Measurements from ENCODE around the gene RABEP1. TPM values are rescaled to one million over a fixed set of nuclear protein-coding genes. Genes with fewer than 3 reads are reported as not detected.

RABEP1 gene
- total RNA-seq, 1 experiment from 2014 or later = 53.0 TPM

DNA sequence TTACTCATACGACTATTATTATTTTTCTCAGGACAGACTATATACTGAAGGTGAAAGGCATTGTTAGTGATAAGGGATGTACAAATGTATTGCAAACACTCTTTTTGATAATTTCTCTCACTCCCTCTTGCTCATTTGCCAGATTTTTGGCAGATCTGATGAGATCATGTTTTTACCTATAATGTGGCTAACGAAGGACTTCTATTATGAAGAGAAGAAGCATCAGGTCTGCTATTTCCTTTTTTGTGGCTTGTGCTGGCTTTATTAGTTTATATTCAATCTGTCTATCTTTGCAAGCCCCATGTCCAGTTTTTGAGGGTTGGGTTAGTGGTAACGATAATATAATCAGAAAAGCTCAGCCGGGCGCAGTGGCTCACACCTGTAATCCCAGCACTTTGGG, 25.0 kb upstream of the RABEP1 start:
- H3K9me2 ChIP-seq (ENCODE audit: insufficient read depth) = no peaks in the 10 kb centered on the region
- intact Hi-C loops (cut with micrococcal nuclease; ENCODE audit: unreplicated experiment) = no loop called here
- H3K4me3 ChIP-seq = no peak overlapping the region
- no peaks in the 10 kb centered on the region for H3K36me3 ChIP-seq (ENCODE audit: low read depth)
- TF ChIP-seq, protein P1, sequence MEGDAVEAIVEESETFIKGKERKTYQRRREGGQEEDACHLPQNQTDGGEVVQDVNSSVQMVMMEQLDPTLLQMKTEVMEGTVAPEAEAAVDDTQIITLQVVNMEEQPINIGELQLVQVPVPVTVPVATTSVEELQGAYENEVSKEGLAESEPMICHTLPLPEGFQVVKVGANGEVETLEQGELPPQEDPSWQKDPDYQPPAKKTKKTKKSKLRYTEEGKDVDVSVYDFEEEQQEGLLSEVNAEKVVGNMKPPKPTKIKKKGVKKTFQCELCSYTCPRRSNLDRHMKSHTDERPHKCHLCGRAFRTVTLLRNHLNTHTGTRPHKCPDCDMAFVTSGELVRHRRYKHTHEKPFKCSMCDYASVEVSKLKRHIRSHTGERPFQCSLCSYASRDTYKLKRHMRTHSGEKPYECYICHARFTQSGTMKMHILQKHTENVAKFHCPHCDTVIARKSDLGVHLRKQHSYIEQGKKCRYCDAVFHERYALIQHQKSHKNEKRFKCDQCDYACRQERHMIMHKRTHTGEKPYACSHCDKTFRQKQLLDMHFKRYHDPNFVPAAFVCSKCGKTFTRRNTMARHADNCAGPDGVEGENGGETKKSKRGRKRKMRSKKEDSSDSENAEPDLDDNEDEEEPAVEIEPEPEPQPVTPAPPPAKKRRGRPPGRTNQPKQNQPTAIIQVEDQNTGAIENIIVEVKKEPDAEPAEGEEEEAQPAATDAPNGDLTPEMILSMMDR (conservative IDR thresholded peaks at IDR 0.05) = no peak
- TF ChIP-seq EZH2 (IDR thresholded peaks at IDR 0.05; ENCODE audit: low read depth) = no peak
- H3K79me2 ChIP-seq (ENCODE audit: low read depth) = no peaks in the 10 kb centered on the region
- no peak for DNase-seq
- no TSS peak for BruUV-seq (replicated peaks)
- no peaks in the 10 kb centered on the region for H3K9me3 ChIP-seq (ENCODE audit: insufficient read depth, low read depth)
- H3K27ac ChIP-seq = no peak overlapping the region
- H4K20me1 ChIP-seq (ENCODE audit: insufficient read depth) = no peaks in the 10 kb centered on the region
- no peak overlapping the region for H3K4me2 ChIP-seq
- POLR2A ChIA-PET (ENCODE audit: unreplicated experiment) = no interaction called here
- peaks cover 15% of the 10 kb centered on the region for H3F3A ChIP-seq (ENCODE audit: insufficient read depth, low read depth)
- no peaks in the 10 kb centered on the region for H3K27me3 ChIP-seq (ENCODE audit: insufficient read depth, low read depth)
- peaks cover 28% of the 10 kb centered on the region for H3K4me1 ChIP-seq (replicated peaks; ENCODE audit: insufficient read depth)
- no peak overlapping the region for H2AFZ ChIP-seq
- CTCF ChIA-PET = interaction anchor here (0.6 kb wide), 1 partner anchor 53 kb away, joined by 4 read pairs; no protein-coding TSS in a partner anchor

DNA sequence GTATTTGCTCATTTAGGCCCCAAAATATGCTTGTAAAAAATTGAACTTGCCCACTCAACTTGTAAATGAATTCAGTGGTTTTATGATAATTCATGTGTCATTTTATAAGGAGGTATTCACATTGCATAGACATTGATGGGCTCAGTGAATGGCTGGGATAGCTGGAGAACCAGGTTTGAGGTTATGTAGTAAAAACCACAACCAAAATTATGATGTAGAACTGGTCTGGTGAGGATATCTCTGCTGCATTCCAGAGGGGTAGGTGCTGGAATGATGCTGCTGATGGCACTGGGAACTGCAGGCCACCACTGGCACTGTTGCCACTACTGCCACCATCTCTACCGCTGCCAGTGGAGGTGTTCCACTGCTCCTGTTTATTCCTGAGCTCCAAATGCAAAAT, 21.5 kb upstream of the RABEP1 start:
- no TSS peak for BruUV-seq (replicated peaks)
- no peaks in the 10 kb centered on the region for H3K79me2 ChIP-seq (ENCODE audit: low read depth)
- no peaks in the 10 kb centered on the region for H3K9me2 ChIP-seq (ENCODE audit: insufficient read depth)
- H3K27ac ChIP-seq = 0 out of 2 replicates have a peak overlapping the region, but pooled peaks have one; percentile 21
- ChIA-PET CTCF (interaction anchor here (0.7 kb wide), 1 partner anchor 49 kb away, joined by 6 read pairs; no protein-coding TSS in a partner anchor), POLR2A (ENCODE audit: unreplicated experiment) (no interaction called here)
- intact Hi-C loops (cut with micrococcal nuclease; ENCODE audit: unreplicated experiment) = loop anchor here (2.0 kb wide), 1 partner anchor 22 kb away; the partner anchor contains the start of gene RABEP1
- no peak overlapping the region for H3K4me3 ChIP-seq
- H4K20me1 ChIP-seq (ENCODE audit: insufficient read depth) = no peaks in the 10 kb centered on the region
- H3K36me3 ChIP-seq (ENCODE audit: low read depth) = no peaks in the 10 kb centered on the region
- H3K4me2 ChIP-seq = peak overlapping the region; percentile 34
- H3F3A ChIP-seq (ENCODE audit: insufficient read depth, low read depth) = peaks cover 15% of the 10 kb centered on the region
- no peak for TF ChIP-seq EZH2 (IDR thresholded peaks at IDR 0.05; ENCODE audit: low read depth)
- TF ChIP-seq, protein P1 (conservative IDR thresholded peaks at IDR 0.05) = no peak
- H3K4me1 ChIP-seq (replicated peaks; ENCODE audit: insufficient read depth) = peaks cover 21% of the 10 kb centered on the region
- H3K9me3 ChIP-seq (ENCODE audit: insufficient read depth, low read depth) = no peaks in the 10 kb centered on the region
- DNase-seq = peak; percentile 68 to 94
- H2AFZ ChIP-seq = no peak overlapping the region
- no peaks in the 10 kb centered on the region for H3K27me3 ChIP-seq (ENCODE audit: insufficient read depth, low read depth)

DNA sequence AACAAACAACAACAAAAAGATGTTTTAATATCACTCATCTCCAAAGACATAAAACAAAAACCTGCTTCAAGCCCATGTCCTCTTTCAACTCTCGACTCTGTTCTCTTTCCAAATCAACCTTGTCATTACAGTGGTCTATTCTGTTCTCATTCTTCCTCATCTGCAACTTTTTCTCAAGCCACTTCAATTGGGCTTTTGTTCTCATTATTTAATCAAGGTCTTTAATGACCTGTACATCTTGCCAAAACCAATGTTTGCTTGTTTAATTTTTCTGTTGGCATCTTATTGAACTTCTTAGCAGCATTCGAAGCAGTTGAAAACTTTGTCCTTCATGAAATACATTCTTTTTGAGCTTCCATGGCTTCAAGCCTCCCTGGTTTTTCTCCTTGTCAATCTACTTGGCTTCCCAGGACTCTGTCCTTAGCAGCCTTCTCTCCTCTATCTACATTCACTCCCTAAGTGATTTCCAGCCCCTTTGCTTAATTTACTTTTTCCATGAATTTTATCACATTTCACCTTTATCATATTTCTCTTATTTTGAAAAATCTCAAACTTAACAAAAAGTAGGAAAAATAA, 19.6 kb upstream of the RABEP1 start:
- POLR2A ChIA-PET (ENCODE audit: unreplicated experiment) = no interaction called here
- Histone ChIP-seq H3K79me2 (ENCODE audit: low read depth) (no peaks in the 10 kb centered on the region), H3K4me2 (no peak overlapping the region), H3F3A (ENCODE audit: insufficient read depth, low read depth) (peaks cover 15% of the 10 kb centered on the region), H3K9me3 (ENCODE audit: insufficient read depth, low read depth) (no peaks in the 10 kb centered on the region), H3K4me3 (no peak overlapping the region), H3K27me3 (ENCODE audit: insufficient read depth, low read depth) (no peaks in the 10 kb centered on the region), H2AFZ (no peak overlapping the region), H3K9me2 (ENCODE audit: insufficient read depth) (no peaks in the 10 kb centered on the region), H3K36me3 (ENCODE audit: low read depth) (no peaks in the 10 kb centered on the region), H3K27ac (no peak overlapping the region), H3K4me1 (replicated peaks; ENCODE audit: insufficient read depth) (peaks cover 19% of the 10 kb centered on the region), H4K20me1 (ENCODE audit: insufficient read depth) (no peaks in the 10 kb centered on the region)
- CTCF ChIA-PET = no interaction called here
- DNase-seq = no peak
- no peak for TF ChIP-seq EZH2 (IDR thresholded peaks at IDR 0.05; ENCODE audit: low read depth)
- TF ChIP-seq, protein P1 (conservative IDR thresholded peaks at IDR 0.05) = no peak
- BruUV-seq (replicated peaks) = no TSS peak
- intact Hi-C loops (cut with micrococcal nuclease; ENCODE audit: unreplicated experiment) = no loop called here
